Astrocyte (in vitro differentiated cells and primary cell): Measurements from ENCODE around the gene STRA8. TPM values are rescaled to one million over a fixed set of nuclear protein-coding genes. Genes with fewer than 3 reads are reported as not detected.

Experiments
- DNase-seq: peaks from one replicate; pipeline ENCODE4 v3.0.0-alpha.2; 2010; ENCODE audit warnings: low read depth
- FAIRE-seq: peaks from 2 replicates; lab custom pipeline; 2011; peaks lifted over from hg19 to GRCh38; lab: Jason Lieb, UNC
- H2AFZ ChIP-seq: 2 replicates; pipeline ENCODE4 v1.6.0; 2012; ENCODE audit warnings: low read depth, low read length, inconsistent platforms
- H3K27ac ChIP-seq: 2 replicates; pipeline ENCODE4 v1.5.1; 2011; ENCODE audit warnings: low read depth, low read length, inconsistent platforms
- H3K27me3 ChIP-seq: 2 replicates; pipeline ENCODE4 v1.6.0; 2011; ENCODE audit warnings: low read length, inconsistent platforms; ENCODE audit not compliant: insufficient read depth
- H3K36me3 ChIP-seq: 2 replicates; pipeline ENCODE4 v1.5.1; 2011; ENCODE audit warnings: low read length, inconsistent platforms; ENCODE audit not compliant: insufficient read depth
- H3K4me1 ChIP-seq: 2 replicates; pipeline ENCODE4 v1.5.1; 2011; ENCODE audit warnings: low read length, inconsistent platforms; ENCODE audit not compliant: insufficient read depth
- H3K4me2 ChIP-seq: 2 replicates; pipeline ENCODE4 v1.6.0; 2012; ENCODE audit warnings: low read length, inconsistent platforms
- H3K4me3 ChIP-seq: 2 replicates; pipeline ENCODE4 v1.5.1; 2011; ENCODE audit warnings: low read depth, mild to moderate bottlenecking, low read length, inconsistent platforms; ENCODE audit not compliant: insufficient read depth
- H3K79me2 ChIP-seq: 2 replicates; pipeline ENCODE4 v1.6.0; 2012; ENCODE audit warnings: mild to moderate bottlenecking, low read length, inconsistent platforms; ENCODE audit not compliant: insufficient read depth
- H3K9ac ChIP-seq: 2 replicates; pipeline ENCODE4 v1.6.0; 2012; ENCODE audit warnings: mild to moderate bottlenecking, low read length, inconsistent platforms
- H3K9me3 ChIP-seq: 2 replicates; pipeline ENCODE4 v1.5.1; 2012; ENCODE audit warnings: low read depth, mild to moderate bottlenecking, low read length, inconsistent platforms; ENCODE audit not compliant: insufficient read depth
- H4K20me1 ChIP-seq: 2 replicates; pipeline ENCODE4 v1.6.0; 2012; ENCODE audit warnings: low read length, inconsistent platforms; ENCODE audit not compliant: insufficient read depth
- H3K27ac Mint-ChIP-seq: one replicate; pipeline ENCODE4 v1.8.0; 2021; ENCODE audit warnings: mild to moderate bottlenecking, mixed read lengths; ENCODE audit not compliant: unreplicated experiment
- H3K27me3 Mint-ChIP-seq: one replicate; pipeline ENCODE4 v1.8.0; 2021; ENCODE audit warnings: low read depth, mixed read lengths; ENCODE audit not compliant: unreplicated experiment
- H3K36me3 Mint-ChIP-seq: one replicate; pipeline ENCODE4 v1.8.0; 2021; ENCODE audit warnings: low read depth, mixed read lengths; ENCODE audit not compliant: unreplicated experiment
- H3K4me1 Mint-ChIP-seq: one replicate; pipeline ENCODE4 v1.8.0; 2021; ENCODE audit warnings: low read depth, mixed read lengths; ENCODE audit not compliant: unreplicated experiment
- H3K4me3 Mint-ChIP-seq: one replicate; pipeline ENCODE4 v1.8.0; 2021; ENCODE audit warnings: mild to moderate bottlenecking, moderate library complexity, mixed read lengths; ENCODE audit not compliant: unreplicated experiment
- H3K9me3 Mint-ChIP-seq: one replicate; pipeline ENCODE4 v1.8.0; 2021; ENCODE audit warnings: mild to moderate bottlenecking, mixed read lengths; ENCODE audit not compliant: unreplicated experiment
- EZH2 ChIP-seq: IDR thresholded peaks from 2 replicates; pipeline ENCODE4 v1.6.1; 2012; ENCODE audit warnings: mild to moderate bottlenecking, low read length, inconsistent platforms; ENCODE audit not compliant: insufficient read depth
- total RNA-seq: library from RNA; stranded (reverse); gene quantifications from 2 replicates; pipeline ENCODE4 v1.2.1, GENCODE V29; 2021
- TF ChIP-seq, protein P1 (sequence below): IDR thresholded peaks from 2 replicates; pipeline ENCODE4 v1.5.1; 2011; ENCODE audit warnings: low read depth, mild to moderate bottlenecking, inconsistent platforms, low read length, moderate library complexity; ENCODE audit not compliant: insufficient read depth

The STRA8 gene
- total RNA-seq, 1 donor from 2014 or later: not detected

DNA sequence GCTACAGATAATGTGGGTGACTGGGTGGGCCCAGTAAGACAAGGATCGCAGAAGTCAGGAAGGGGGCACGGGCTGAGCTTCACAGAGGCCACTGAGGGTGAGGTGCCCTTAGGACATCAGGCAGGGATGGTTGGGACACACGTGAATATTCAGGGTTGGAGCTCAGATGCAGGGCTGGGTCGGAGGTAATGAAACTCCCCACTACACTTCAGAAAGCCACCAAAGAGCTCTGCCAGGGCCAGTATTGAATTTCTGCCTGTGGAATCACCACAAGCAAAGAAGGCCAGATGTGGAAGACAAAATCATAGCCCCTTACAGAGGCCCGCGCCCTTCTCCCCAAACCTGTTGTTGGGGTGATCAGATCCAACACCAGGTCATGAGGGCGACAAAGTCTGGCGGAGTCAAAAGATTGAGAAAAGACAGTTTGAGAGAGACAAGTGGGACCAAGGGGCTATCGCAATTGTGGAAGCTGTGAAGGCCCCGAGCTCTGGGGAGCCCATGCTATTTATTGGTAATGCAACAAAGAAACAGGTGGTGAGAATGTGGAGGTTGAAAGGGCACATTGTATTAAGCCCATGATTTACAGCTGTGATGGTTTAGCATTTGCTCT lies 42.4 kb downstream of the STRA8 start:
- TF ChIP-seq, protein P1, sequence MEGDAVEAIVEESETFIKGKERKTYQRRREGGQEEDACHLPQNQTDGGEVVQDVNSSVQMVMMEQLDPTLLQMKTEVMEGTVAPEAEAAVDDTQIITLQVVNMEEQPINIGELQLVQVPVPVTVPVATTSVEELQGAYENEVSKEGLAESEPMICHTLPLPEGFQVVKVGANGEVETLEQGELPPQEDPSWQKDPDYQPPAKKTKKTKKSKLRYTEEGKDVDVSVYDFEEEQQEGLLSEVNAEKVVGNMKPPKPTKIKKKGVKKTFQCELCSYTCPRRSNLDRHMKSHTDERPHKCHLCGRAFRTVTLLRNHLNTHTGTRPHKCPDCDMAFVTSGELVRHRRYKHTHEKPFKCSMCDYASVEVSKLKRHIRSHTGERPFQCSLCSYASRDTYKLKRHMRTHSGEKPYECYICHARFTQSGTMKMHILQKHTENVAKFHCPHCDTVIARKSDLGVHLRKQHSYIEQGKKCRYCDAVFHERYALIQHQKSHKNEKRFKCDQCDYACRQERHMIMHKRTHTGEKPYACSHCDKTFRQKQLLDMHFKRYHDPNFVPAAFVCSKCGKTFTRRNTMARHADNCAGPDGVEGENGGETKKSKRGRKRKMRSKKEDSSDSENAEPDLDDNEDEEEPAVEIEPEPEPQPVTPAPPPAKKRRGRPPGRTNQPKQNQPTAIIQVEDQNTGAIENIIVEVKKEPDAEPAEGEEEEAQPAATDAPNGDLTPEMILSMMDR: no peak
- TF ChIP-seq EZH2: no peak
- FAIRE-seq (no peak), DNase-seq (no peak)
- Histone ChIP-seq H3K9ac (no peak overlapping the region), H3K36me3 (no peaks in the 10 kb centered on the region), H4K20me1 (no peaks in the 10 kb centered on the region), H3K4me3 (no peak overlapping the region), H3K27ac (no peak overlapping the region), H3K4me2 (no peak overlapping the region), H2AFZ (no peak overlapping the region), H3K9me3 (no peaks in the 10 kb centered on the region), H3K27me3 (peaks cover 7% of the 10 kb centered on the region), H3K79me2 (no peaks in the 10 kb centered on the region), H3K4me1 (no peaks in the 10 kb centered on the region)
- peaks cover 12% of the 10 kb centered on the region for H3K27me3 Mint-ChIP-seq
- no peak overlapping the region for H3K4me3 Mint-ChIP-seq
- peaks cover 8% of the 10 kb centered on the region for H3K9me3 Mint-ChIP-seq
- no peaks in the 10 kb centered on the region for H3K4me1 Mint-ChIP-seq
- no peak overlapping the region for H3K27ac Mint-ChIP-seq
- H3K36me3 Mint-ChIP-seq: peaks cover 4% of the 10 kb centered on the region

DNA sequence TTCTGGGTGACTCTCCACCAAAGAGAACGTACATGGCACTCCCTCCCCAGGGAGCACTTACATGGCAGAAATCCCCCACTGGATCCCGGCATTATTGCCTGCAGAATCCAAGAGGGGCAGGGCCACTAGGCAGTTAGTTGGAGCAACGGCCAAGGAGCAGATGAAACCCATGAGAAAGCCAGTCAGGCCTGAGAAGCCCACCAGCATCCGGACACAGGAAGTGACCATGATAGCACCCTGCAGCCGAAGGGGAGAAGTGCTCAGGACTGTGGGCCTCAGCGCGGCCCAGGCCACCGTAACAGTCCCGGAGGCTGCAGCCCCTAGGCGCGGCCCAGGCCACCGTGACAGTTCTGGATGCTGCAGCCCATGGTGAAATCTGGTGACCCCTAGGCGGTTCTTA lies 43.5 kb downstream of the STRA8 start:
- Histone ChIP-seq H3K4me3 (no peak overlapping the region), H3K36me3 (no peaks in the 10 kb centered on the region), H3K27me3 (peaks cover 7% of the 10 kb centered on the region), H2AFZ (no peak overlapping the region), H3K79me2 (no peaks in the 10 kb centered on the region), H3K4me1 (peaks cover 6% of the 10 kb centered on the region), H3K27ac (no peak overlapping the region), H3K4me2 (no peak overlapping the region), H4K20me1 (no peaks in the 10 kb centered on the region), H3K9ac (no peak overlapping the region), H3K9me3 (no peaks in the 10 kb centered on the region)
- no peaks in the 10 kb centered on the region for H3K4me1 Mint-ChIP-seq
- no peak for TF ChIP-seq EZH2
- TF ChIP-seq, protein P1: no peak
- H3K36me3 Mint-ChIP-seq: peaks cover 4% of the 10 kb centered on the region
- FAIRE-seq (no peak), DNase-seq (no peak)
- no peak overlapping the region for H3K4me3 Mint-ChIP-seq
- H3K27ac Mint-ChIP-seq: no peak overlapping the region
- H3K27me3 Mint-ChIP-seq: peaks cover 12% of the 10 kb centered on the region
- peaks cover 8% of the 10 kb centered on the region for H3K9me3 Mint-ChIP-seq

DNA sequence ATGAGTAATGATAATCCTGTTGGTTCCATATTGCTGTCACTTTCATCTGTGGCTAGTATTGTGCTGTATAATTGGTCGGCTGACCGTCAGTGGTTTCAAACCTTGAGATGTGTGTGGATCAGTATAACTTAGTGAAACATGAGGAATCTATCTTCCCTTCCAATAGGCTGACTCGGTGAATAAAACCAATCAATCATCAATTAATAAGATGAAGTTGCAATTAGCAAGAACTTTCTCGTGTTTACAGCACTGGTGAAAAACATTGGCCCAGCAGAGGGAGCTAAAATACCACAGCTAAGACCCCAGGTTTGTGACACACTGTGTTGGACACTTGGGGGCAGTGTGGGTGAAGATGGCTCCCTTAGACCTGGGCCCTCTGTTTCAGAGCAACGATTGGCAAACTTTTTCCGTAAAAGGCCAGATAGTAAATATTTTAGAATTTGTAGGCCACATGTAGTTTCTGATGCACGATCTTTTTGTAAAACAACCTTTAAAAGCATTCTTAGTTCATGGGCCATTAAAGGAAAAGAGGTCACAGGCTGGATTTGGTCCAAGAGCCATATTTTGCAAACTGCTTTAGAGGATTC lies 47.8 kb downstream of the STRA8 start:
- no peaks in the 10 kb centered on the region for H3K9me3 ChIP-seq
- H3K27ac ChIP-seq: no peak overlapping the region
- H3K9me3 Mint-ChIP-seq: no peaks in the 10 kb centered on the region
- H3K27ac Mint-ChIP-seq: no peak overlapping the region
- DNase-seq (peak; percentile 70), FAIRE-seq (peak; percentile 98)
- no peaks in the 10 kb centered on the region for H3K4me1 Mint-ChIP-seq
- no peak overlapping the region for H3K4me3 ChIP-seq
- H3K27me3 Mint-ChIP-seq: peaks cover 10% of the 10 kb centered on the region
- no peaks in the 10 kb centered on the region for H3K36me3 ChIP-seq
- no peak for TF ChIP-seq EZH2
- TF ChIP-seq, protein P1: peak; percentile 100
- peak overlapping the region; percentile 52 for H3K4me2 ChIP-seq
- H3K4me1 ChIP-seq: peaks cover 16% of the 10 kb centered on the region
- no peak overlapping the region for H3K4me3 Mint-ChIP-seq
- peaks cover 2% of the 10 kb centered on the region for H3K36me3 Mint-ChIP-seq
- H3K79me2 ChIP-seq: no peaks in the 10 kb centered on the region
- no peak overlapping the region for H2AFZ ChIP-seq
- H3K9ac ChIP-seq: no peak overlapping the region
- H3K27me3 ChIP-seq: peaks cover 4% of the 10 kb centered on the region
- no peaks in the 10 kb centered on the region for H4K20me1 ChIP-seq
